Common myeloid progenitor, CD34-positive (primary cell): ENCODE data around the gene TMEM54.

ENCODE experiments used
- CTCF ChIA-PET: fragments of 350-600 bp; sonication (Branson Sonifier 250); formaldehyde crosslinking; loops from one replicate; lab custom pipeline; 2021; ENCODE audit warnings: antibody characterized with exemption; lab: Charles Lee
- POLR2A ChIA-PET: fragments of 350-600 bp; sonication (Branson Sonifier 250); formaldehyde crosslinking; loops from one replicate; lab custom pipeline; 2021; ENCODE audit warnings: antibody characterized with exemption; lab: Charles Lee
- DNase-seq, 3 donors: peaks; one replicate each; pipeline versions ENCODE4 v3.0.0 to v3.0.0-alpha.2; 2013
- H3K27ac ChIP-seq, 2 experiments: 1 replicate in 1 of 2; 2 replicates in 1 of 2; pipeline ENCODE4 v1.7.0; 2013; ENCODE audit warnings: inconsistent platforms in 2 of 2, low read length in 2 of 2, mild to moderate bottlenecking in 2 of 2, low read depth in 1 of 2, moderate library complexity in 1 of 2; ENCODE audit not compliant: severe bottlenecking in 2 of 2, insufficient read depth in 1 of 2, poor library complexity in 1 of 2
- H3K27me3 ChIP-seq, 5 experiments: replicated peaks in 2 of 5; 1 replicate in 3 of 5; 2 replicates in 2 of 5; pipeline versions ENCODE4 v1.6.1 to v1.7.0; 2013; ENCODE audit warnings: low read length in 4 of 5, mild to moderate bottlenecking in 2 of 5, moderate library complexity in 2 of 5, inconsistent platforms in 1 of 5; ENCODE audit not compliant: insufficient read depth in 5 of 5, control insufficient read depth in 4 of 5
- H3K36me3 ChIP-seq, 4 experiments: 1 replicate in 2 of 4; 2 replicates in 2 of 4; pipeline versions ENCODE4 v1.6.1 to v1.7.0; 2013; ENCODE audit warnings: low read length in 3 of 4, control low read depth in 1 of 4, mild to moderate bottlenecking in 1 of 4; ENCODE audit not compliant: control insufficient read depth in 4 of 4, insufficient read depth in 4 of 4
- H3K4me1 ChIP-seq, 4 experiments: 1 replicate in 3 of 4; 2 replicates in 1 of 4; pipeline versions ENCODE4 v1.6.1 to v1.7.1; 2013; ENCODE audit warnings: low read length in 3 of 4, mild to moderate bottlenecking in 3 of 4, control low read depth in 1 of 4, inconsistent platforms in 1 of 4, moderate library complexity in 1 of 4; ENCODE audit not compliant: control insufficient read depth in 4 of 4, insufficient read depth in 4 of 4; ENCODE audit errors: control extremely low read depth in 1 of 4
- H3K4me3 ChIP-seq, 7 experiments: 1 replicate in 4 of 7; 2 replicates in 3 of 7; pipeline versions ENCODE4 v1.5.1 to v1.7.0; 2013; ENCODE audit warnings: mild to moderate bottlenecking in 7 of 7, low read length in 6 of 7, moderate library complexity in 6 of 7, inconsistent platforms in 2 of 7, low read depth in 2 of 7, control low read depth in 1 of 7; ENCODE audit not compliant: insufficient read depth in 4 of 7, control insufficient read depth in 1 of 7; ENCODE audit errors: extremely low read depth in 1 of 7
- H3K9me3 ChIP-seq, 5 experiments: 1 replicate in 4 of 5; 2 replicates in 1 of 5; pipeline versions ENCODE4 v1.6.1 to v1.7.1; 2013; ENCODE audit warnings: low read length in 4 of 5, mild to moderate bottlenecking in 2 of 5, inconsistent platforms in 1 of 5, low read depth in 1 of 5, moderate library complexity in 1 of 5; ENCODE audit not compliant: control insufficient read depth in 4 of 5, insufficient read depth in 2 of 5; ENCODE audit errors: control extremely low read depth in 1 of 5
- WGBS: methylation state at CpG from one replicate; pipeline ENCODE4 v1.1.5; 2013; ENCODE audit not compliant: insufficient coverage; 5-methylcytosine and 5-hydroxymethylcytosine counted together

The TMEM54 gene

DNA sequence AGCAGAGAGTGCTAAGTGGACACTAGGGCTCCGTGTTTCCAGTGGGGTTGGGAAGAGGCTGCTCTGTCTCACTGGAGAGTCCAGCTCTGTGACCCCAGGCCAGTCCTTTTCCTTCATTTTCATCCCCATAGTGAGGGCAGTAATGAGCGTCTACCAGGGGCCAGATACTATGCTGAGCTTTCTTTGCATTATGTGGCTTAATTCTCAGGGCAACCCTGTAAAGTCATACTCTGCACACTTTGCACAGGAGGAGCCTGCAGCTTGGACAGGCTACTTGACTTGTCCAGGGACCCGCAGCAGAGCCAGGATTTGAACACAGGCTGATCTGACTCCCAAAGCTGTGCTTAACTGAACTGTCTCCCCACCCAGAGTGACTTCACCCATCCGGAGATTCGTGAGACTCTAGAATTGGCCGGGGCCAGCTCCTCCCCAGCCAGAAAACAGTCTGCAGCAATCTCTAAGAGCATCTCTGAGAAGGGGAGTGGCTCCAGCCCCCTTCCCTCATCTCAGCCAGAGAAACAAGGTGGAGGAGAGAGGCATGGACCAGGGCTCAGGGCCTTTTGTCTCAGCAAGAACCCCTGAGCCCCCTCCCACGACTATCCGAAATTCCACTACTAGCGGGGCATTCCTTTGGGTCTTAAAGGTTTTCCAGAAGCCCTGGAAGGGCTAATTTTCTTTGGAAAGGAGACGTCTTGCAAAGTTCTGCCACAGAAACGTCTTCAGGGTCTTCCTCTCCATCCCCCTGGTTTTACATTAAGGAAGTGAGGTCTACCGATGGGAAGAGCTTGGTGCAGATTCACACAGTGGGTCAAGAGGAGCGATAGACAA lies 29.6 kb downstream of the TMEM54 start:
- WGBS = 87% methylated on average over 5 of the region's 13 CpGs
- Histone ChIP-seq H3K4me1 (peaks cover 0 to 10% (median 5%) of the 10 kb centered on the region in 4 experiments), H3K27me3 (peaks cover 0 to 35% (median 27%) of the 10 kb centered on the region in 5 experiments), H3K9me3 (no peaks in the 10 kb centered on the region), H3K36me3 (peaks cover 0 to 6% (median 0%) of the 10 kb centered on the region in 4 experiments), H3K4me3 (peak overlapping the region in 4 of 7 experiments; percentile 39 to 63 (median 60)), H3K27ac (no peak overlapping the region)
- DNase-seq = no peak
- ChIA-PET CTCF (interaction anchor here (0.6 to 2.7 kb wide), 14 partner anchors 8 to 1737 kb away, joined by 3 to 8 read pairs (median 3); no protein-coding TSS in a partner anchor), POLR2A (no interaction called here)

- Histone ChIP-seq H3K36me3 (peaks cover 0 to 9% (median 0%) of the 10 kb centered on the region in 4 experiments), H3K27ac (no peak within 1 kb of the TSS), H3K9me3 (no peaks in the 10 kb centered on the region), H3K27me3 (peaks cover 0 to 35% (median 27%) of the 10 kb centered on the region in 5 experiments), H3K4me3 (peak within 1 kb of the TSS in 6 of 7 experiments; percentile 37 to 63 (median 48)), H3K4me1 (peaks cover 0 to 10% (median 5%) of the 10 kb centered on the region in 4 experiments)
- CTCF ChIA-PET = interaction anchor here (0.6 to 2.7 kb wide), 6 partner anchors 10 to 1736 kb away, joined by 3 to 8 read pairs (median 4); no protein-coding TSS in a partner anchor
- WGBS = under 1% methylated on average over 82 of the region's 99 CpGs
- POLR2A ChIA-PET = no interaction called here
- peak in 2 of 3 donors; percentile 35 to 50 for DNase-seq
These were observed 30.4 kb downstream of the TMEM54 start, which contains the start of gene FNDC5 for GRCh38 chr1:32870615-32871363. FNDC5 (minus strand) TSS chr1:32870912.

DNA sequence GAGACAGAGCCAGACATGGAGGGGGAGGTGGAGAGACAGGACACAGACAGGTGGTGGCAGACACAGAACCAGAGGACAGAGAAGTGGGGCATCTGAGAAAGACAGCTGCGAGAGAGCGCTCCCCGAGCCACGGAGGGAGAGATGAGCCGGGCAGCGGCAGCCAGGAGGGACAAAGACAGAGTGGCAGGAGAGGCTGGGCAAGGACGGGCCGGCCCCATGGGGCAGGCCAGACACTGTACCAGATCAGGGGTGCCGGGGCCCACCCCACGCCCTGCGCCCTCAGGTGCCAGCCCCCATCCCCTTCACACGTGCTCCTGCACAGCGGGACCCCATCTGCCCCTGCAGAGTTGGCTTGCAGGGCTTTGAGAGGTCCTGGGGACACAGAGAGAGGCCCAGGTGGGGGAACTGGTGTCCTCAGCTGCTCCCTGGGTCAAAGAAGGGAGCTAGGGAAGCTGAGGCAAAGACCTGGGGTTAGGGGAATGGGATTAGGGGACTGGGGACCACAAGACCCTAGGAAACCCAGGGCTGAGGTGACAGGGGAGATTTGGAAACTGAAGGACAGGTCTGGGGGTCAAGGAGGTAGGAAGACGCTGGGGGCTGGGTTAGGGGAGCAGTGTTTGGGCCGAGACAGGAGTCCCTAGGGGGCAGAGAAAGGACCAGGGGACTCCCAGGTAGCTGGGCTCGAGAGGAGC lies 31.1 kb downstream of the TMEM54 start:
- H3K4me1 ChIP-seq = peaks cover 0 to 10% (median 5%) of the 10 kb centered on the region in 4 experiments
- peaks cover 0 to 33% (median 27%) of the 10 kb centered on the region in 5 experiments for H3K27me3 ChIP-seq
- H3K4me3 ChIP-seq = peak overlapping the region in 4 of 7 experiments; percentile 8 to 58 (median 26)
- 90% methylated on average over 13 of the region's 16 CpGs for WGBS
- no peak overlapping the region for H3K27ac ChIP-seq
- H3K9me3 ChIP-seq = no peaks in the 10 kb centered on the region
- H3K36me3 ChIP-seq = peaks cover 0 to 9% (median 0%) of the 10 kb centered on the region in 4 experiments
- no peak for DNase-seq
- POLR2A ChIA-PET = no interaction called here
- CTCF ChIA-PET = no interaction called here

- Histone ChIP-seq H3K9me3 (no peaks in the 10 kb centered on the region), H3K4me1 (peaks cover 0 to 10% (median 5%) of the 10 kb centered on the region in 4 experiments), H3K27me3 (peaks cover 0 to 33% (median 27%) of the 10 kb centered on the region in 5 experiments), H3K36me3 (peaks cover 0 to 14% (median 0%) of the 10 kb centered on the region in 4 experiments), H3K4me3 (no peak overlapping the region), H3K27ac (no peak overlapping the region)
- 94% methylated on average over 6 of the region's 9 CpGs for WGBS
- DNase-seq = no peak
- POLR2A ChIA-PET = no interaction called here
- CTCF ChIA-PET = interaction anchor here (0.9 kb wide), 1 partner anchor 40 kb away, joined by 5 read pairs; no protein-coding TSS in a partner anchor
These were observed 32.3 kb downstream of the TMEM54 start for GRCh38 chr1:32868806-32869455.

GRCh38 chr1:32868085-32868484 lies 33.1 kb downstream of the TMEM54 start:
- Histone ChIP-seq H3K27ac (no peak overlapping the region), H3K9me3 (no peaks in the 10 kb centered on the region), H3K4me3 (no peak overlapping the region), H3K36me3 (peaks cover 0 to 21% (median 6%) of the 10 kb centered on the region in 4 experiments), H3K27me3 (peaks cover 0 to 33% (median 27%) of the 10 kb centered on the region in 5 experiments), H3K4me1 (peaks cover 0 to 10% (median 5%) of the 10 kb centered on the region in 4 experiments)
- DNase-seq = no peak
- CTCF ChIA-PET = interaction anchor here (1.2 kb wide), 1 partner anchor 9 kb away, joined by 4 read pairs; no protein-coding TSS in a partner anchor
- 97% methylated on average over 9 of the region's 13 CpGs for WGBS
- POLR2A ChIA-PET = no interaction called here

- peaks cover 0 to 25% (median 8%) of the 10 kb centered on the region in 4 experiments for H3K36me3 ChIP-seq
- H3K4me1 ChIP-seq = peaks cover 0 to 10% (median 5%) of the 10 kb centered on the region in 4 experiments
- H3K4me3 ChIP-seq = no peak overlapping the region
- no CpG with 5 or more reads among the region's 7 CpGs for WGBS
- DNase-seq = no peak
- H3K9me3 ChIP-seq = no peaks in the 10 kb centered on the region
- H3K27ac ChIP-seq = no peak overlapping the region
- CTCF ChIA-PET = interaction anchor here (1.2 kb wide), 1 partner anchor 9 kb away, joined by 4 read pairs; no protein-coding TSS in a partner anchor
- POLR2A ChIA-PET = no interaction called here
- H3K27me3 ChIP-seq = peaks cover 0 to 30% (median 24%) of the 10 kb centered on the region in 5 experiments
These were observed 33.5 kb downstream of the TMEM54 start for GRCh38 chr1:32867671-32868070.
